GM19035 (cell line): ENCODE measurements around the gene TSC1.
"Not testable (repeated sequence)": the region's sequence is repeated elsewhere in the genome, so short reads cannot be mapped to it uniquely, and the experiment has no call there.

ENCODE experiments used
- ATAC-seq: cut with Tn5 transposase; IDR thresholded peaks from one replicate; pipeline ENCODE4 v1.9.1; 2021; ENCODE audit not compliant: unreplicated experiment

The TSC1 gene

DNA sequence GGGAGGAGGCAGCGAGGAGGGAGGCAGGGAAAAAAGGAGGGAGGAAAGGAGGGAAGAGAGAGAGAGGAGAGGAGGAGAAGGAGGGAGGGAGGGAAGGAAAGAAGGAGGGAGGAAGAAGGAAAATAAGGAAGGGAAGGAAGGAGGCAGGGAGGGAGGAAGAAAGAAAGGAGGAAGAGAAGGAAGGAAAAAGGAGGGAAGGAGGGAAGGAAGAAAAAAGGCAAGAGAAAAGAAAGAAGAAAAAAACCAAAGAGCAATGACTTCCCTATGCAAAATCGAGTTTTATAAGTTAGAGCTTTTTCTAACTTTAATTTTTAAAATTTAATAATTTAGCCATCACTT, 33.7 kb upstream of the TSC1 start:
- ATAC-seq = no peak

DNA sequence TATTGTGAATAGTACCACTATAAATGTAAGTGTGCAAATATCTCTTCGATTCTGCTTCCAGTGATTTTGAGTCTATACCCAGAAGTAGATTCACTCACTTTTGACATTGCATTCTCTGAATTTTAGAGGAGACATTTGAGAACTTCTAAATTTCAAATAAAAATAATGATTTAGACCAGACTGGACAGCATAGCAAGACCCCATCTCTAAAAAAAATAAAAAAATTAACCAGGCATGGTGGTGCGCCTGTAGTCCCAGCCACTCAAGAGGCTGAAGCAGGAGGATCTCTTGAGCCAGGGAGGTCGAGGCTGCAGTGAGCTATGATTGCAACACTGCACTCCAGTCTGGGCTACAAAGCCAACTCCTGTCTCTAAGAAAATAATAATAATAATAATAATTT, 32.2 kb upstream of the TSC1 start:
- ATAC-seq = no peak

DNA sequence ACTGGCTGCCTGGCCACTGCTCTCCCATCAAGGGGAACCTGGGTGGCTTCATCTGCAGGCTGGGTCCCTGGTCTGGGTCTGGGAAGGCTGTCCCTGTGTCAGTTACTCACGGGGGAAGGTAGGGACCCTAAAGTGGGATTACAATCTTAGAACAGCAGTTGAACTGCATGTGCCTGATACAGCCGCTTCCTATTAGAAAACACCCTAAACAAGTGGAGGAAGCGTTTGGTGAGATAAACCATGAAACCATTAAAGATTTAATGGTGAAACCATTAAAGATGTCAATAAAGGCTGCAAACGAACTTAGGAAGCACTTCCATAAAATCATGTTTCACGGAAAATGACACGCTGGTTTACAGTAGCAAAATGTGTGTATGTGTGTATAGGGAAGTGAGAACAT, 31.5 kb upstream of the TSC1 start:
- ATAC-seq = no peak

DNA sequence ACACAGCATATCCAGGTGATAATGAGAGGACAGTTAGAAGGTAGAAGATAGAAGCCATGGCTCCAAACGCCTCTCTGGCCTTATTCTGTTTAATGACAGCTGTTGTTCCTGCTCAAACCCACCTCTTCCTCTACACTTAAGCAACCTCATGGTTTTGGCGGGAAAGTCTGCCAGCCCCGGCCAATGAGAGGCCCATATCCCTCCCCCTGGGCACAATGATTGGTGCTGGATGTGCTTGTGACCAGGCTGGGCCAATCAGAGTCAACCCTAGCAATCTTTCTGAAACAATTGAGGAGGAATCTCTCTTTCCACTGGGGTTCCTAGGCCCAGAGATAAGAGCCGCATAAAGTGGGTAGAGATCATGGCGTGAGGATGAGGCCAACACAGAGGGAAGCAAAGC, 29.3 kb upstream of the TSC1 start:
- ATAC-seq = no peak

DNA sequence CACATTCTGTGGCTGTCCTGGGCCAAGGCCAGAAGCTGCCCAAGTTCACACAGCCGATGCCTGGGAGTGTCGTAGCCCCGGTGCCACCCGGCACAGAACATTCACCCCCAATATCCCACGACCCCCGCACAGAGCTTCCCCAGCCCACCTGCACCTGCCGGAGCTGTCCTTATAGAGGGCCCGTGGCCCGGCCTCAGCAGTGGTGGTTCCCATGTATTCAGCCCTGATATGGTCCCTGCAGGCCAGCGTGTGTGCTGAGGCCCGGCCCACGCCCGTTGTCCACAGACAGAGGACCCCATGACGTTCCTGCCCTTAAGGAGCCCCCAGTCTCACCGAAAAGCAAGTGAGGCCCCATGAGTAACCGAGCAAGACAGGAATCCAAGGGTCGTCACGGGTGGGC, 28.8 kb upstream of the TSC1 start:
- ATAC-seq = no peak

DNA sequence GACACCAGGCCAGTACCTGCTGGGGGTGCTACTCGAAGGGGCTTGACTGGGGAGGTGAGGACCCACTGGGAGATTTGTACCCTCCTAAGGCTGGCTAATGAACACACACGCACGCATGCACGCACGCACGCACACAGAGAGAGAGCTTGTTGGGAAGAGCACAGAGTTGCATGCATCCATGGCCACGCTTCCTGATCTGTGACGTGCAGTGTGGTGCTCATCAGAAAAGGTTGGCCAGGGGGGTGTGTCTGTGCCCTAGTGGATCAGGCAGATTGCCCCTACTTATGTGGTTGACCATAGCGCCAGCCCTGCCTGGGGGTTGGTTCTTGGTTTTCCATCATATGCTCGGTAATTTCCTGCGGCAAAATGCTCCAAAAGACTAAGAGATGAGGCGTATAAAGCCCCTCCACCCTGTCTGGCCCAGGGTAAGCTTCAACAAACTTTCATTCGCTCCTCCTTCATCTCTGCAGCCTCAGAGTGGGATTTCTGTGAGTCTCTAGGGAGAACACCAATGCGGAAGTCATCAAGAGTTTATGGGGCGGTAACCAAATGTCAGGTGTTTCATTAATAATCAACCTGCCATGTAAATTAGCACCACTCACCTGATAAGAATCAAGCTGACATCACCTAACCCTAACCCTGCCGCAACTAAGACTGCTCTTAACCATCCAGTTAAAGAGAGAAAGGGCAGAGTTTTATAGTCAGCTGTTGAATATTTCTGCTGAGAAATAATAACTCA, 26.1 kb upstream of the TSC1 start:
- no peak for ATAC-seq

DNA sequence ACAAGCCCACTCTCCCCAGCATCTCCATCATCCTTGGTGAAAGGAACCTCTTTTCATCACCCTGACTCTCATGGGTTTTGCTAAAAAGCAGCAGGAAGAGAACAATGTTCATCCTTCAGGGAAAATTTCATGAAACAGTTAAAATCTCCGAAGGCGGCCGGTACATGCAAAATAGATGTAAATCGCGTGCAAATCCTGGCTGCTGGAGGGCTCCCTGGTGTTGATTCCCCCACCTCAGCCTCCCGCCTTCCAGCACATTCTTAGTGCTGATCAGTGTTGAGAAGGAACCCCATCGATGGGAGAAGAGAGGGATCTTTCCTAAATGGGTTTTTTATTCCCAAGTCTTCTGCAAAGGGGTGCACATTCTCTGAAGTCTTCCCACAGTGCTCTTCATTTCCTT, 25.4 kb upstream of the TSC1 start:
- no peak for ATAC-seq

DNA sequence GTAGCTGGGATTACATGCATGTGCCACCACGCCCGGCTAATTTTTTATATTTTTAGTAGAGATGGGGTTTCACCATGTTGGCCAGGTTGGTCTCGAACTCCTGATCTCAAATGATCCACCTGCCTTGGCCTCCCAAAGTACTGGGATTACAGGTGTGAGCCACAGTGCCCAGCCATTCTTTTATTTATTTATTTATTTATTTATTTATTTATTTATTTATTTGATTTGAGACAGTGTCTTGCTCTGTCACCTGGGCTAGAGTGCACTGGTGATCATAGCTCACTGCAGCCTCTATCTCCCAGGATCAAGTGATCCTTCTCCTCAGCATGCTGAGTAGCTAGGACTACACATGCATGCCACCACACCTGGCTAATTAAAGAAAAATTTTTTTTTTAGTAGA, 23.5 kb upstream of the TSC1 start:
- not testable (repeated sequence) for ATAC-seq

DNA sequence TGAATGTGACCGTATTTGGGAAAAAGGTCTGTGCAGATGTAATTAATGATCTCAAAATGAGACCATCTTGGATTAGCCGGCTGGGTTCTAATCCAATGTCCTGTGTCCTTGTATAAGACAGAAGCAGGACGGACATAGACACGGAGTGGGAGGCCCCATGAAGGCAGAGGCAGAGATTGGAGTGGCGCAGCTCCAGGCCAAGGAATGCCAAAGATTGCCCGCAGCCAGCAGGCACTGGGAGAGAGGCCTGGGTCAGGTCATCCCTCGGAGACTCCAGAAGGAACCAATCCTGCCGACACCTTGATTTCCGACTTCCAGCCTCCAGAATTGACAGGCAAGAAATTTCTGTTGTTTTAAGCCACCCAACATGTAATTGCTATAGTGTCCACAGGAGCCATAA, 21.1 kb upstream of the TSC1 start:
- no peak for ATAC-seq

DNA sequence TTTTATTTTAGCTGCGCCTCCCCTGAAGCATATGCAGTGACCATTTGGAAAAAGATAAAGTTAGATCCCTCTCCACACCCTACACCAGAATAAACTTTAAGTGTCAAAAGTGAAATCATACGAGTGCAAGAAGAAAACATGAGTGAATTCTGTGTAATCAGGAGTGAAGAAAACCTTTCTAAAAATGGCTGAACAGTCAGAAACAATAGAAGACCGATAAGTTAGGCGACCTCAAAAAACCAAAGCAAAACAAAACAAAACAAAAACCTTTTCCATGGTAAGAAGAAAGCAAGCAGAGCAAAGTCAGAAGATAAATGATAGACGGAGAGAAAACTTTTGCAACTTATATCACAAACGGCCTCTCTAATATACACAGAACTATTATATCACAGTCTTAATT, 16.6 kb upstream of the TSC1 start:
- ATAC-seq = no peak

DNA sequence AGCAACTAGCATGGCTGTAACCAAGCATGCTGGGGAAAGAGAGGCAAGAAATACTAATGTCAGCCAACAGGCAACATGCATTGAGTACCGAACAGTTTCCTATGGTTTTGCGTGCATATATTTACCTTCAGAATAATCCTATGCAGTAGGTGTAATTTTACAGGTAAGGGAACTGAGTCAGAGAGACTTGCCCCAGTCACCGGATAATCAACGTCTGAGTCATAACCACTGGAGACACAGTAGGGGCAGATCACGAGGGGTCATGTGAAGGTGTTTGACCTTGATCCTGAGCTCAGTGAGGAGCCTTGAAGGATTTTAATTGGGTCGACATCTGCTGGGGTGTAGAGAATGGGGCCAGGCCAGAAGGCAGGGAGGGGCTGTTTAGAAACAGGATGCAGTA, 13.4 kb upstream of the TSC1 start:
- ATAC-seq = no peak

DNA sequence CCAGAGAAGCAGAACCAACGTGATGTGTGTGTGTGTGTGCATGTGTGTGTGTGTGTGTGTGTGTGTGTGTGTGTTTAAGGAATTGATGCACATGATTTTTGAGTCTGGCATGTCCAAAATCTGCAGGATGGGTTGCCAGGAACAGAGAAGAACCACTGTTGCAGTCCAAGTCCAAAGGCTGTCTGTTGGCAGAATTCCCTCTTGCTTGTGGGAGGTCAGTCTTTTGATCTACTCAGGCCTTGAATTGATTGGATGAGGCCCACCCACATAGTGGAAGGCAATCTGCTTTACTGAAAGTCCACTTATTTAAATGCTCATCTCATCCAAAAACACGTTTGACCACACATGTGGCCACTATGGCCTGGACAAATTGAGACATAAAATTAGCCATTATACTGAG, 11.4 kb upstream of the TSC1 start:
- ATAC-seq = no peak

DNA sequence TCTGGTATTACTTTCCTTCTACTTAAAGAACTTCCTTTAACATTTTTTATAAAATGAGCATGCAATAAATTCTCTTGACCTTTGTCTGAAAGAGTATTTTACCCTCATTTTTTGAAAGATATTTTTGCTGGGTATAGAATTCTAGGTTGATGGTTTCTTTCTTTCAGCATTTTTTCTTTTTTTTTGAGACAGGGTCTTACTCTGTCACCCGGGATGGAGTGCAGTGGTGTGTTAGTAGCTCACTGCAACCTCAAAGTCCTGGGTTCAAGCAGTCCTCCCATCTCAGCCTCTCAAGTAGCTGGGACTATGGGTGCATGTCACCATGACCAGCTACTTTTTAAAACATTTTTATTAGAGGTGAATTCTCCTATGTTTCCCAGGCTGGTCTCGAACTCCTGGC, 10.7 kb upstream of the TSC1 start:
- ATAC-seq = no peak

DNA sequence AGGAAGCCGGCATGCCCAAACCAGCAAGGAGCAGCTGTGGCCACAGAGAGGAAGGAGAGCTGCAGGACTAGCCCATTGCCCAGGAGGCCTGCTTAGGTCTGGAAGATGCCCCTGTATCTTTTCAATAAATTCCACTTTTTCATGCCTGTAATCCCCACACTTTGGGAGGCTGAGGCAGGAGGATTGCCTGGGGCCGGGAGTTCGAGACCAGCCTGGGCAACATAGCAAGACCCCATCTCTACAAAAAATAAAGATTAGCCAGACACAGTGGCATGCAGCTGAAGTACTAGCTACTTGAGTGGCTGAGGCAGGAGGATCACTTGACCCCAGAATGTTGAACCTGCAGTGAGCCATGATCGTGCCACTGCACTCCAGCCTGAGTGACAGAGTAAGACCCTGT, 5.3 kb upstream of the TSC1 start:
- ATAC-seq = no peak

DNA sequence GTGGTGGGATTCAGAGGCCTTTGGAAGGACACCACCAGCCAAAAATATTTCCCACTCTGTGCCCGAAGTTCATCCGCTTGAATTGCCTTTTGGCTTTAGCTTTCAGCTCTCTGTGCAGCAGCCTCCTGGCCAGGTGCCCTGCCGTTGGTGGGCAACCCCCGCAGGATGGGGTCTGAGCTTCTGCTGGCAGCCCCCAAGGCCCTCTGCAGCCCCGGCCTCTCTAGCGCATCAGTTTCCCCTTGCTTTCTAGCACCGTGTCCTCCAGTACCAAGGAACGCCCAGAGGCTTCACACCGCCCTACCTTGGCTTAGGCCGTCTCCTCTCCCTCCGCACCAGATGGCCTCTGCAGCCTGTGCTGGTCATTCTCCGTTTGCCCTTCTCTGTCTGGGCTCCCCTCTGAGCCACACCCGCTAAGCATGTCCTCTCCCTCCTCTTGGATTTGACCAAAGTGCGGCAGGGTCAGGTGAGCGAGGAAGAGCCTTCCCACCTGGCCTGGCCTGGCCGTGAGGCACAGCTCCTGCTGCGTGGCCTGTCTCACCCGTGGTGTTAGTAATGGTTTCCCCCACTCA, 4.2 kb upstream of the TSC1 start:
- no peak for ATAC-seq

DNA sequence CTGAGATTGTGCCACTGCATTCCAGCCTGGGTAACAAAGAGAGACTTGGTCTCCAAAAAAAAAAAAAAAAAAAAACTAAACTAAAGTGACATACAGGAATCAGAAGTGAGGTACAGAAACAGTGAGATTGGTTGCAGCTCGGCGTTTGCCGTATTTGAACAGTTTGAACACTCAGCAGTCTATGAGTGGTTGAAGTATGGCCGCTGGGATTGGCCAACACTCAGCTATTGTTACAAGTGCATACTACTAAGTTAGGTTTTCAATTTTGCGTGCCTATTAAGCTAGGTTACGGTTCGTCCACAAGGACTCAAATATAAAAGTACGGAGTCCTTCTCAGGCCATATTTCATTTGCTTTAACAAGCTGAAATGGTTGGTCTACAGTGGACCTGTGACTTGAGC, 3.3 kb upstream of the TSC1 start:
- ATAC-seq = no peak

DNA sequence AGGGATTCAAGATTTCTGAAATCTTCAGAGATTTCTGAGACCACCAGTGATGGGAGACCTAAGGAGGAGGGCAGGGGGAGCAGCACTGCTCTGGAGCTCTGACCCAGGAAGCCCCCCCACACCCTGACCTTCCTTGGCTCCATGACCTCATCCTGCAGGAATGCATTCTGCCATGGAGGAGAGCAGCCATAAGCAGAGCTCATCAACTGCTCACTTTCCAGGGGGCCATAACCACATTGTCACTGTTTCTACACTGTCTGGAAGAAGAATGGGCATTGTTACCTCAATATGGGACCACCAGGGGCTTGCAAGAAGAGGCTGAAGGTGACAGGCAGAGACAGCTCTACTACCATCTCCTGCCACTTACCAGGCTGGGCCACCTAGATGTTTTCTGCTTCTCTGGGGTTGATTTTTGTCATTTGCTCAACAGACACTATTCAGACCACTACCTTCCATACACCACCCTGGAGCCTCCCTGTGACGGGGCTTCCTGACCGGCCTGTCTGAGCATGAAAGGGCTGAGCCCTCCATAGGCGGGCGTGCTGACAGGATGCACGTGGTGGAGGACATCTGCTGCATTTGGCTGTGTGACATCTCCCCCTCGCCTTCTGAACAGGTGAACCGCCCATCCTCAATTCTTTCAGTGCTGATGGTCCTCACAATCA, 2.3 kb upstream of the TSC1 start:
- no peak for ATAC-seq

DNA sequence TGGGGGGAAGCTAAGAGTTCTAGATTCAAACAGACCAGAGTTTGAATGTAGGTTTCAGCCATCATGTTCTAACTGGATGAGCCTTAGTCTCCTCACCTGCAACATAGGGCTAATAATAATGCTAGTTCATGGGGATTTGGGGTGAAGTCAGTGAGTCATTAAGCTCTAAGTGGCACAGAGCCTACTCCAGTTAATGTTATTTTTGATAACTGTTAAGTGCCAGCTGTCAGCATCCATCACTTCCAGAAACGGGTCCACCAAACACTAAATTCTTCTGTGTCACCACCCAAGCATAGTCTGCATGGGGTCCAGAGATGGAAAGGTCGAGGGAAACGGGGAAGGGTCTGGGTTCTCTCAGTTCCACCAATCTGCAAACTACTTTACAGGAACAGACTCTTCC, 1.8 kb upstream of the TSC1 start:
- ATAC-seq = no peak

DNA sequence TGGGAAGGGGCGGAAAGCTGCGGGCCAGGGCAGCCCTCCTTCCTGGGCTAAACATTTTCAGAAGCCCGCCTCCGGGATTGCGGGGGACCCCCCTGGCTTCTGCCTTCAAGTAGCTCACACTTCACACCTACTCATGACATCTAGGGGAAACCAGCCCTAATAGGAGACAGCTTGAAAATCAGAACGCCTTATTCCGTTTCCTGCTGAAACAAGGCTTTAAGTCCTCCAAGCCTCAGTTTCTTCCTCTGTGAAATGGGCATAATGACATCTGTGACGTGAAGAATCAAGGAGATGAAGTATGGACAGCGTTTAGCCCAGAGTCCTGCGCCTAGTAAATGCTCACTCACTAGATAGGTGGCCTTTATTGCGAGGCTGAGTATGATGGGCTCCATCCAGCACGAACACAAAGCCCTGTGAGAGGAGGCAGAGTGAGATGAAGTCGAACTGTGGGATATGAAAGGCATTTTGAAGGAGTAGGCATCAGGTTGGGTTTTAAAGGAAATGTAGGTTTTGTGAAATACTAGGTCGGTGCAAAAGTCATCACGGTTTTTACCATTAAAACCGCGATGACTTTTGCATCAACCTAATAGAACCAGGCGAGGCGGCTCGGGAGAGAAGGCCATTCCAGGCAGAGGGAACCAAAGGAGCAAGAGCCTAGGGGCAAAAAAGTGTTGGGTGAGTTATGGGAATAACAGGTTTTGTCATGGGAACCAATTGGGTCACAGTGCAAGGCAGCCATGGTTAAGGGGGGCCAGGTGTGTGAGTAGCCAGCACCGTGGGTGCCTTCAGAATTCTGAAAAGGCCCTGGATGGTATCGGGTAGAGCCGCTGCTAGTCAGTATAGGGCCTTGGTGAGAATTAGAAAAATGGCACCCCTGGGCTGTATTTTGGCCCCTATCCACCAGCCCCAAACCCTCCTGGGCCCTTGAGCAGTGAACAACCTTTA, 1.0 kb upstream of the TSC1 start:
- peak; percentile 10 for ATAC-seq

DNA sequence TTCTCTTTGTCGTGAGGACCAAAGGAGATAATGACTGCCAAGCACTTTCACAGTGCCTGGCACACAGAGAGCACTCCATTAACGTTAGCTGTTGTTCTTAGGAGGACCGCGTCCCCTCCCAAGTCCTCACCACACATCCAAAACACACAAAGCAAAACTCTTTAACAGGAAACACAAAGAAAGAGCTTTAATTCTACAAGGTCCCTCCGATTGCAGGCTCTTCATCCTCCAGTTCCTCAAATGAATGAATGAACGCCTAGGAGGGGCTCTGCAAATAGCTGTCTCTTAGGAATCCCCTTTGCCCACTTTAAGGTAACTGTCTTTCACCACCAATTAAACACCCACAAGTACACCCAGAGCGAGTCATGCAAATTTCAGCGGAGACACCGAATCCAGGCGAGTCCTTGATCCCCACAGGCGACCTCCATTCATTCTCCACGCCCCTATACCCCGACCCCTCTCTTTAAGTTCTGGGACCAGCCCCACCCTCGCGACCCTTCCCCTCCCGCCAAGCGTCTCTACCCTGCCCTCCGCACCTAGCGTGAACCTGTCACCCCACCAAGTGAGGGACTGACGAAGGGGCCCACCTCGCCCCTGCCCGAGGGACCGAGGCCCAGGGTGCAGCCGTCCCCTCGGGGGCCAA, 644 bp downstream of the TSC1 start:
- ATAC-seq = peak; percentile 8

DNA sequence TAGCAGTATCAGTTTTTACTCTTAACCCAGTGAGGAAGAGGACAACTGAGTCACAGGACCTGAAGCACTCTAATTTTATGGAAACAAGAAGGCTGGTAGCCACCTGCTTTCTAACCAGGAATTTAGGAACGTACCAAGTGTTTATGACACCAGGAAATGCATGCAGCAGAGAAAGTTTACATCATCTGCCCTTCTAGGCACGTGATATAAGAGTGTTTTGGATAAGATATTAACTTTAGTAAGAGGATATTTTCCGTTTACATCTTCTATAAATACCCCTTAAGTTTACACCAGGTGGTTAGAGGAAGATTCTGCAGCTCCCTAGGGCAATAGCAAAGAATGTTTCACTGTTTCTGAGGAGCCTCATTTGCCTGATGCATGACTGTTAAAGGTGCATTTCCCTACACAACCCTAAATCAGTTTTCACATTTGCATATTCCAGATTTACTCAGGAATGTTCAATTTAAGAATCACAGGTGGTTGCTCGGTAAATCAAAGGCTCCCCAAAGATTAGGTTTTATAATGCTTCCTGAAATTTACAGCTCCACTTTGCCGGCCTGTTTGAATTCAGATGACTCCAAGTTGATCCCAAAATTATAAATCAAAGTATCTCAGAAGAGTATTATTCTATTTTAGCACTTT, 1.8 kb downstream of the TSC1 start:
- ATAC-seq = no peak
